ENCODE data around the gene UGT1A5. TPM values are rescaled to one million over a fixed set of nuclear protein-coding genes. Genes with fewer than 3 reads are reported as not detected.

The UGT1A5 gene
- total and polyA plus RNA-seq, 2 of the 13 experiments (the other 11 are each of a cell fraction or from before 2014, with no cell fraction given) = not detected

- TF ChIP-seq ARID5B (CRISPR knock-in tag; IDR thresholded peaks at IDR 0.05) (peak; percentile 78), ZFX (CRISPR knock-in tag; IDR thresholded peaks at IDR 0.05; ENCODE audit: low read depth) (peak; percentile 45; the same call in 1 of the 2 replicates), RXRA (CRISPR knock-in tag; IDR thresholded peaks at IDR 0.05) (peak; percentile 74), KAT8 (CRISPR knock-in tag; IDR thresholded peaks at IDR 0.05) (peak; percentile 86), ZNF331 (CRISPR knock-in tag; IDR thresholded peaks at IDR 0.05) (peak; percentile 40; the same call in 1 of the 2 replicates), ZNF772 (CRISPR knock-in tag; IDR thresholded peaks at IDR 0.05) (peak; percentile 52; the same call in 1 of the 2 replicates), PAXIP1 (CRISPR knock-in tag; conservative IDR thresholded peaks at IDR 0.05) (peak; percentile 84), BCL6 (CRISPR knock-in tag; IDR thresholded peaks at IDR 0.05) (peak; percentile 12; the same call in 1 of the 2 replicates), ZNF768 (CRISPR knock-in tag; IDR thresholded peaks at IDR 0.05) (peak; percentile 73; the same call in 1 of the 2 replicates), ZNF788 (CRISPR knock-in tag; IDR thresholded peaks at IDR 0.05; ENCODE audit: borderline replicate concordance) (peak; percentile 74; the same call in 1 of the 2 replicates), ZBTB38 (CRISPR knock-in tag; IDR thresholded peaks at IDR 0.05) (peak; percentile 70), PITX1 (CRISPR knock-in tag; IDR thresholded peaks at IDR 0.05) (peak; percentile 71), IRF9 (CRISPR knock-in tag; IDR thresholded peaks at IDR 0.05; ENCODE audit: borderline replicate concordance) (peak; percentile 28; the same call in 1 of the 2 replicates), ZBTB33 (CRISPR knock-in tag; IDR thresholded peaks at IDR 0.05) (0 out of 2 replicates have a peak, but pooled peaks have one; percentile 10)
These were observed 24.4 kb downstream of the UGT1A5 start (continued) for GRCh38 chr2:233736868-233737653.

Measured in HepG2 (cell line).